ENCODE data around the gene XPNPEP1.

Gene XPNPEP1

GRCh38 chr10:109947111-109947920 is 24.0 kb upstream of the XPNPEP1 start:
- DNase-seq (ENCODE audit: low read depth) = no peak

- DNase-seq (ENCODE audit: low read depth) = no peak
Observed at GRCh38 chr10:109946680-109947079, 23.4 kb upstream of the XPNPEP1 start.

GRCh38 chr10:109945473-109946177 is 22.3 kb upstream of the XPNPEP1 start:
- no peak for DNase-seq (ENCODE audit: low read depth)

GRCh38 chr10:109944613-109945012 is 21.3 kb upstream of the XPNPEP1 start:
- DNase-seq (ENCODE audit: low read depth) = no peak

DNA sequence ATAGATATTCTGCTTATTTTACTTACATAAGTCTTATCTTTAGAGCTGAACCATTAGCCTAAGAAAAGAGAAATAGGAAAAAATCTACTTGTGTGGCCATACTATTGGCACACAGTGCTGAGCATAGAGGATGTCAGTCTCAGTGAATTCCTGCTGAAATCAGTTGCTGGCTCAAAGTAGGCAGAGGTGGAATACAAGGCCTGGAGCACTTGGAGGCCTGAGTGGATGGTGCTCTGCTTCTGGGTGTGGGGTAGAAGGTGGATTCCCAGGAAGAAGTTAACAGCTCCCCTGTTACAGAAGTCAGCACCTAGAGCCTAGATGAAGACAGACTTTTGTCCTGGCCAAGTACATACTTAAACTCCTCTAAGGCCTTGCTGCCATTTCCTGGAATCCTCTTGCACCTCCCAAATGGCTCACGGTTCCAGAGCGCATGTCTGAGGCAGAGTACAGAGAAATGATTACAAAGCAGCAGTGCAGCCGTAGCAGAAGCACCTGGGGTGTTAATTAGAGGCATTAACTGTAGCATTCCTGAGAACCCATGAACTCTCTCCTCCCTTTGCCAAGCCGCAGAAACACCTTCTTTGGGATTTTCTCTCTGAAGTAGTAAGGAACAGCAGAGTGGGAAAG is 18.0 kb upstream of the XPNPEP1 start:
- DNase-seq (ENCODE audit: low read depth) = no peak

DNA sequence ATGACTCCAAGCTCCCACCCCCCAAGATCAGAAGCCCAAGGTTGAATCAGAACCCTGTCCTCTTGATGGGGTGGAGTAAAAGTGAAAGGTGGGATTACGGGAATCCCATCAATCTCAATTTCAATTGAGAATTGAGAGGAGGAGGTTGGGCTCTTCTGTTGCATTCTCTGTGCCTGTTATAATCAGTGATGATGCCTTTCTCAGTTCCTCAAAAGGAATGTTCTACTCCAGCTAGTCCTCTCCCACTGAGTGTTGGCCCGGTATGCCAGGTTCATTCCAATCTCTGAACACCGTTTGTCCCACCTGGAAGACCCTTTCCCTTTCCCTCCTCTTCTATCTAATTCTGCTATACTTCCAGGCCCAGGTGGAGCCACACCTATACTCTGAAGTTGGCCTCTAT is 17.2 kb upstream of the XPNPEP1 start:
- no peak for DNase-seq (ENCODE audit: low read depth)

GRCh38 chr10:109940117-109940516 is 16.8 kb upstream of the XPNPEP1 start:
- no peak for DNase-seq (ENCODE audit: low read depth)

GRCh38 chr10:109939315-109939961 is 16.1 kb upstream of the XPNPEP1 start:
- no peak for DNase-seq (ENCODE audit: low read depth)

GRCh38 chr10:109937460-109938065 is 14.3 kb upstream of the XPNPEP1 start:
- no peak for DNase-seq (ENCODE audit: low read depth)

GRCh38 chr10:109934958-109935793 is 11.9 kb upstream of the XPNPEP1 start:
- no peak for DNase-seq (ENCODE audit: low read depth)

GRCh38 chr10:109933984-109934565 is 10.8 kb upstream of the XPNPEP1 start:
- DNase-seq (ENCODE audit: low read depth) = no peak

GRCh38 chr10:109932968-109933367 is 9.7 kb upstream of the XPNPEP1 start:
- no peak for DNase-seq (ENCODE audit: low read depth)

- no peak for DNase-seq (ENCODE audit: low read depth)
Observed at GRCh38 chr10:109932391-109932790, 9.1 kb upstream of the XPNPEP1 start.

DNA sequence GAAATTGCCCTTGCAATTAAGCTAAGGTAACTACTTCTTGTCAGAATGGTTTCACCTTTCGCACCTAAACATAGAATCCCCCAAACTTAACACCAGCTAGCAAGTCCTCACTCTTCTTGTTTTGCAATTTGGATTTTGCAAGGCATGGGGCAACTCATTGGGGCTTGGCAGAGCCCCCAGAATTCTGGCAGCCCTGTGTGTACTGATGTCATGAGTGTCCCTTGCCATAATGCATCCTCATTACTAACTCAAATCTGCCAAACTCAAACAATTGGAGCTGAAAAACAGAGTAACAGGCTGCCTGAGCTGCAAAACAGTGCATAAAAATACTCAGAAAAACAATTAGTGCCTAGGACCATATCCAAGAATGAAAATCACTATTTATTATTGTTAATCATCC is 7.9 kb upstream of the XPNPEP1 start:
- DNase-seq (ENCODE audit: low read depth) = no peak

GRCh38 chr10:109929501-109930219 is 6.3 kb upstream of the XPNPEP1 start:
- DNase-seq (ENCODE audit: low read depth) = no peak

DNA sequence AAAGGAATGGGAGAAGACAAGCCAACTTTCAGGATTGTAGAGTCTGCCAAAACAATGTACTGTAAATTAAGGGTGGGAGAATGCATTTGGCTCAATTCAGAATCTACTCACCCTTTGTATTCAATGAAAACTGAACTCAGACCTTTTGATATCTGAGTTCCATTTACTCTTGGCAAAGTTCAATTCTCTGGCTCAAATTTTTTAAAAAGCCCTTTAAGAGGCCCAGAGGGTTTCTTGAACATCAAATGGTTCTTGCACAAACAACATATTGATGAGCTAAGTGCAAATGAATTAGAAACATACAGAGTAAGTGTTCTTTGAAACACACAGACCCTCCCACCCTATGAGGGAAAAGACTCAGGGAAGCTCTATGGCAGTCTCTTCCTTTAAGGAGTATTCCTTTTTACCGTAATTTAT is 5.2 kb upstream of the XPNPEP1 start:
- no peak for DNase-seq (ENCODE audit: low read depth)

GRCh38 chr10:109926825-109927224 is 3.5 kb upstream of the XPNPEP1 start:
- DNase-seq (ENCODE audit: low read depth) = no peak

DNA sequence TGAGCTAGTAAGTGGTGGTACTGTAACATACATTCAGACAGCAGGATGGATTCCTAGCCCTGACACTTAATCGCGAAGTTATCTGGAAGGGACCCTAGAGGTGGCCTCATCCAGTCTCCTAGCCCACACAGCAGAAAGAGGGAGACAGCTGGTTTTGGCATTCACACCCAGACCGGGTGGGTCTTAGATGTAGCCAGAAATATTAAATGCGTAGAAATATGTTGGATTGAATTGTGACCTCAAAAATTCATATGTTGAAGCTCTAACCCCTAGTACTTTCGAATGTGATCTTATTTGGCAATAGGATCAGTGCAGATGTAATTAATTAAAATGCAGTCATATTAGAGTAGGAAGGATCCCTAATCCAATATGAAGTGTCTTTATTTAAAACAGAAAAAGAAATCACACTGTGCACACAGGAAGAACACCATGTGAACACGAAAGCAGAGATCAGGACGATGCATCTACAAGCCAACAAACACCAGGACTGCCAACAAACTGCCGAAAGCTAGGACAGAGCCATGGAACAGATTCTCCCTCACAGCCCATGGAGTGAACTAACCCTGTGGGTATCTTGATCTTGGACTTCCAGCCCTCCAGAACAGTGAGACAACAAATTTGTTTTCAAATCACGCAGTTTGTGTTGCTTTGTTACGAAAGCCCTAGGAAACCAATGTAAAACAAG is 2.9 kb upstream of the XPNPEP1 start:
- DNase-seq (ENCODE audit: low read depth) = no peak

- no peak for DNase-seq (ENCODE audit: low read depth)
Observed at GRCh38 chr10:109924967-109925620, 1.8 kb upstream of the XPNPEP1 start.
